Trophoblast cell (in vitro differentiated cells and primary cell): ENCODE results near the gene METRNL.

Source experiments
- DNase-seq, 2 donors: peaks; one replicate each; pipeline ENCODE4 v3.0.0-alpha.2; 2016
- H2AFZ ChIP-seq: 2 replicates; pipeline ENCODE4 v1.6.1; 2013; ENCODE audit warnings: low read length, moderate library complexity, mild to moderate bottlenecking; ENCODE audit not compliant: insufficient read depth, poor library complexity
- H2AK5ac ChIP-seq: 2 replicates; pipeline ENCODE4 v1.6.1; 2013; ENCODE audit warnings: mild to moderate bottlenecking, low read length
- H2BK120ac ChIP-seq: 2 replicates; pipeline ENCODE4 v1.6.1; 2013; ENCODE audit warnings: low read length, mild to moderate bottlenecking, moderate library complexity; ENCODE audit not compliant: insufficient read depth, poor library complexity
- H2BK12ac ChIP-seq: 2 replicates; pipeline ENCODE4 v1.6.1; 2013; ENCODE audit warnings: mild to moderate bottlenecking, low read length, moderate library complexity
- H2BK5ac ChIP-seq: 2 replicates; pipeline ENCODE4 v1.6.1; 2013; ENCODE audit warnings: low read length, low read depth, moderate library complexity, mild to moderate bottlenecking; ENCODE audit not compliant: poor library complexity
- H3K14ac ChIP-seq: 2 replicates; pipeline ENCODE4 v1.6.1; 2013; ENCODE audit warnings: mild to moderate bottlenecking, low read length
- H3K18ac ChIP-seq: 2 replicates; pipeline ENCODE4 v1.6.1; 2013; ENCODE audit warnings: mild to moderate bottlenecking, low read length
- H3K23ac ChIP-seq: 2 replicates; pipeline ENCODE4 v1.6.1; 2013; ENCODE audit warnings: low read length
- H3K27ac ChIP-seq: 2 replicates; pipeline ENCODE4 v1.5.1; 2013; ENCODE audit warnings: low read depth, mild to moderate bottlenecking, inconsistent platforms, low read length, moderate library complexity
- H3K27me3 ChIP-seq: 2 replicates; pipeline ENCODE4 v1.6.1; 2013; ENCODE audit warnings: inconsistent platforms, mild to moderate bottlenecking, low read length, moderate library complexity; ENCODE audit not compliant: insufficient read depth
- H3K36me3 ChIP-seq, 2 experiments: 1 replicate in 1 of 2; 2 replicates in 1 of 2; pipeline ENCODE4 v1.6.1; 2013; ENCODE audit warnings: low read length in 2 of 2, mild to moderate bottlenecking in 2 of 2, moderate library complexity in 1 of 2; ENCODE audit not compliant: insufficient read depth in 2 of 2, control insufficient read depth in 1 of 2
- H3K4ac ChIP-seq: 2 replicates; pipeline ENCODE4 v1.6.1; 2013; ENCODE audit warnings: low read depth, mild to moderate bottlenecking, low read length, moderate library complexity
- H3K4me1 ChIP-seq, 2 experiments: 1 replicate in 1 of 2; 2 replicates in 1 of 2; pipeline ENCODE4 v1.6.1; 2013; ENCODE audit warnings: low read length in 2 of 2, mild to moderate bottlenecking in 2 of 2, moderate library complexity in 1 of 2; ENCODE audit not compliant: insufficient read depth in 2 of 2, control insufficient read depth in 1 of 2
- H3K4me2 ChIP-seq: 2 replicates; pipeline ENCODE4 v1.6.1; 2013; ENCODE audit warnings: inconsistent platforms, mild to moderate bottlenecking, low read length, moderate library complexity
- H3K4me3 ChIP-seq: 2 replicates; pipeline ENCODE4 v1.5.1; 2013; ENCODE audit warnings: mild to moderate bottlenecking, low read depth, low read length, inconsistent platforms
- H3K79me1 ChIP-seq: one replicate; pipeline ENCODE4 v1.6.1; 2013; ENCODE audit warnings: low read length
- H3K79me2 ChIP-seq: 2 replicates; pipeline ENCODE4 v1.6.1; 2013; ENCODE audit warnings: low read length, mild to moderate bottlenecking; ENCODE audit not compliant: control insufficient read depth, insufficient read depth, poor library complexity
- H3K9ac ChIP-seq: 2 replicates; pipeline ENCODE4 v1.6.1; 2013; ENCODE audit warnings: mild to moderate bottlenecking, low read length
- H3K9me3 ChIP-seq: 2 replicates; pipeline ENCODE4 v1.6.1; 2013; ENCODE audit warnings: low read depth, mild to moderate bottlenecking, control low read depth, inconsistent platforms, low read length; ENCODE audit not compliant: insufficient read depth
- H4K12ac ChIP-seq: 2 replicates; pipeline ENCODE4 v1.6.1; 2013; ENCODE audit warnings: low read depth, mild to moderate bottlenecking, low read length, moderate library complexity
- H4K8ac ChIP-seq: 2 replicates; pipeline ENCODE4 v1.6.1; 2013; ENCODE audit warnings: low read depth, mild to moderate bottlenecking, low read length, moderate library complexity
- H4K91ac ChIP-seq: one replicate; pipeline ENCODE4 v1.6.1; 2013; ENCODE audit warnings: low read depth, mild to moderate bottlenecking, low read length, moderate library complexity
- WGBS: extraction: QIAGEN DNeasy Blood & Tissue Kit; methylation state at CpG from one replicate; pipeline ENCODE4 v1.1.7; 2013; ENCODE audit warnings: missing lambda C conversion rate; ENCODE audit not compliant: insufficient read length, insufficient coverage; ENCODE audit errors: extremely low coverage; 5-methylcytosine and 5-hydroxymethylcytosine counted together

Gene METRNL

GRCh38 chr17:83098241-83099085, 19.1 kb downstream of the METRNL start:
- WGBS: no CpG with 5 or more reads among the region's 31 CpGs
- peaks cover 29 to 34% of the 10 kb centered on the region in 2 experiments for H3K36me3 ChIP-seq

DNA sequence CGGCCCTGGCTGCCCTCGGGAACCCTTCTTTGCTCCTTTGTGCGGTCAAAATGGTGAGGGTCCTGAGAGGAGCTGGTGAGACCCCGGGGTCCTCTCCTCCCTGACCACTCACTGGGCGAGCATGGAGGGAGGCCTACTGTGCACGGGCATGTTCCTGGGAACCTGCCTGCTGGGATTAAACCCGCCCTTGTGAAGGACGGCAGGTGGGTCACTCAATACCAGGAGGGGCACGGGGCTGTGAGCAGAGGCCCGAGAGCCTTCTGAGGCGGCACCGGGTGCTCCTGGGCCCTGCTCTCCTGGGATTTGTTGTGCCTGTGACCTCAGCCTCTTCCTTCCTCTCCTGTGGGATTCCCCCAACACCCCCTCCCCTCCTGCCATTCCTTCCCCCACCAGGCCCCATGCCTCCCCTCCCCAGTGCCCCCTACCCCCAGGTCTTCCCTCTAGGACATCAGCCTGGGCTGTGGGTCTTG, 19.7 kb downstream of the METRNL start:
- no peak overlapping the region for H2BK120ac ChIP-seq
- no peak overlapping the region for H3K4me2 ChIP-seq
- H4K12ac ChIP-seq: no peak overlapping the region
- no peak overlapping the region for H2AK5ac ChIP-seq
- H3K23ac ChIP-seq: no peak overlapping the region
- H4K8ac ChIP-seq: no peak overlapping the region
- H2AFZ ChIP-seq: peak overlapping the region; percentile 21
- H3K18ac ChIP-seq: no peak overlapping the region
- H2BK5ac ChIP-seq: no peak overlapping the region
- no peak overlapping the region for H3K4me3 ChIP-seq
- H3K14ac ChIP-seq: no peak overlapping the region
- no peak overlapping the region for H3K27ac ChIP-seq
- no peak overlapping the region for H3K9ac ChIP-seq
- no peak overlapping the region for H4K91ac ChIP-seq
- no peak overlapping the region for H3K4ac ChIP-seq
- H3K79me1 ChIP-seq: peaks cover 2% of the 10 kb centered on the region
- peaks cover 7% of the 10 kb centered on the region for H3K9me3 ChIP-seq
- H3K4me1 ChIP-seq: peaks cover 27 to 32% of the 10 kb centered on the region in 2 experiments
- no peak for DNase-seq
- peaks cover 23 to 27% of the 10 kb centered on the region in 2 experiments for H3K36me3 ChIP-seq
- no CpG with 5 or more reads among the region's 12 CpGs for WGBS
- H3K79me2 ChIP-seq: no peaks in the 10 kb centered on the region
- H2BK12ac ChIP-seq: no peak overlapping the region
- H3K27me3 ChIP-seq: no peaks in the 10 kb centered on the region

More at GRCh38 chr17:83098241-83099085, 19.1 kb downstream of the METRNL start:
- H4K12ac ChIP-seq: no peak overlapping the region
- H2AFZ ChIP-seq: no peak overlapping the region
- H2BK12ac ChIP-seq: no peak overlapping the region
- no peak overlapping the region for H3K4ac ChIP-seq
- H2AK5ac ChIP-seq: peak overlapping the region; percentile 39
- no peak overlapping the region for H3K18ac ChIP-seq
- H3K9ac ChIP-seq: no peak overlapping the region
- H3K9me3 ChIP-seq: peaks cover 7% of the 10 kb centered on the region
- no peak overlapping the region for H3K14ac ChIP-seq
- H3K27me3 ChIP-seq: no peaks in the 10 kb centered on the region
- no peaks in the 10 kb centered on the region for H3K79me2 ChIP-seq
- no peak overlapping the region for H2BK5ac ChIP-seq
- H3K4me2 ChIP-seq: no peak overlapping the region
- peaks cover 27 to 32% of the 10 kb centered on the region in 2 experiments for H3K4me1 ChIP-seq
- no peak overlapping the region for H3K23ac ChIP-seq
- peaks cover 2% of the 10 kb centered on the region for H3K79me1 ChIP-seq
- no peak overlapping the region for H3K27ac ChIP-seq
- no peak overlapping the region for H4K8ac ChIP-seq
- DNase-seq: no peak
- no peak overlapping the region for H2BK120ac ChIP-seq
- no peak overlapping the region for H3K4me3 ChIP-seq
- H4K91ac ChIP-seq: no peak overlapping the region

- peaks cover 2% of the 10 kb centered on the region for H3K79me1 ChIP-seq
- no peak overlapping the region for H3K4ac ChIP-seq
- H3K27ac ChIP-seq: no peak overlapping the region
- no CpG with 5 or more reads among the region's 34 CpGs for WGBS
- H3K18ac ChIP-seq: no peak overlapping the region
- peak overlapping the region; percentile 11 for H4K91ac ChIP-seq
- H2BK5ac ChIP-seq: no peak overlapping the region
- H4K12ac ChIP-seq: no peak overlapping the region
- H3K23ac ChIP-seq: no peak overlapping the region
- H2BK120ac ChIP-seq: peak overlapping the region; percentile 20
- no peak overlapping the region for H2AFZ ChIP-seq
- peak overlapping the region; percentile 28 for H3K14ac ChIP-seq
- peaks cover 27 to 32% of the 10 kb centered on the region in 2 experiments for H3K4me1 ChIP-seq
- peaks cover 18 to 21% of the 10 kb centered on the region in 2 experiments for H3K36me3 ChIP-seq
- H4K8ac ChIP-seq: peak overlapping the region; percentile 22
- DNase-seq: no peak
- no peak overlapping the region for H3K4me3 ChIP-seq
- H3K79me2 ChIP-seq: no peaks in the 10 kb centered on the region
- H3K27me3 ChIP-seq: no peaks in the 10 kb centered on the region
- peaks cover 9% of the 10 kb centered on the region for H3K9me3 ChIP-seq
- H3K4me2 ChIP-seq: no peak overlapping the region
- H2BK12ac ChIP-seq: peak overlapping the region; percentile 29
- no peak overlapping the region for H3K9ac ChIP-seq
- H2AK5ac ChIP-seq: no peak overlapping the region
Observed at GRCh38 chr17:83099570-83100181, 20.3 kb downstream of the METRNL start.

DNA sequence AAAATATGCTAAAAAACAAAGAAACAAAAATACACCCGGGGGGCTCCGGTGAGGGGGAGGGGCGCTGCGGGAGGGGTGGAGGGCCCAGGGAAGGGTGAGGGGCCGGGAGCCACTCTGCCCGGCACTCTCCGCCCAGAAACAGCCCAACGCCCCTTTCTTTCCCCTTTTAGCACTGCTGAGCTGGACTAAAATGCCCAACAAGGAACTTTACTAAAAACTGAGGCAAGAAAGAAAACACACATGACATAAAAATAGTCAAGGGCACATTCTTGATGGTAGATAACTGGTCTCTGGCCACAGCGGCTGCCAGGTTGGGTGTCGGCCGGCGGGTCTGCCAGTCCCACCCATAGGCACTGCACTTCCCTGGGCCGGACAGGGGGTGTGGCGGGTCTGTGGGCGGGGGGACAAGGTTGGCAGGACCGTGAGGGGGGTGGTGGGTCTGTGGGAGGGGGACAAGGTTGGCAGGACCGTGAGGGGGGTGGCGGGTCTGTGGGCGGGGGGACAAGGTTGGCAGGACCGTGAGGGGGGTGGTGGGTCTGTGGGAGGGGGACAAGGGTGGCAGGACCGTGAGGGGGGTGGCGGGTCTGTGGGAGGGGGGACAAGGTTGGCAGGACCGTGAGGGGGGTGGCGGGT, 20.9 kb downstream of the METRNL start:
- Histone ChIP-seq H3K4me1 (peaks cover 27 to 32% of the 10 kb centered on the region in 2 experiments), H3K14ac (no peak overlapping the region), H4K91ac (no peak overlapping the region), H3K27me3 (no peaks in the 10 kb centered on the region), H3K9ac (no peak overlapping the region), H2BK120ac (no peak overlapping the region), H2AK5ac (no peak overlapping the region), H3K27ac (no peak overlapping the region), H3K18ac (no peak overlapping the region), H4K8ac (no peak overlapping the region), H2BK5ac (no peak overlapping the region), H3K23ac (no peak overlapping the region), H3K36me3 (peaks cover 11 to 15% of the 10 kb centered on the region in 2 experiments), H3K79me2 (no peaks in the 10 kb centered on the region), H3K79me1 (peaks cover 2% of the 10 kb centered on the region), H2AFZ (no peak overlapping the region), H3K4ac (no peak overlapping the region), H3K4me3 (no peak overlapping the region), H3K9me3 (peaks cover 9% of the 10 kb centered on the region), H2BK12ac (no peak overlapping the region), H4K12ac (no peak overlapping the region), H3K4me2 (peak overlapping the region; percentile 16)
- WGBS: no CpG with 5 or more reads among the region's 24 CpGs
- no peak for DNase-seq
